Measurements from ENCODE around the gene CROCC2. TPM values are rescaled to one million over a fixed set of nuclear protein-coding genes. Genes with fewer than 3 reads are reported as not detected.

Gene CROCC2
- total and polyA plus RNA-seq, 9 donors, result 0.04 to 0.50 (median 0.21) TPM; not detected in 1

DNA sequence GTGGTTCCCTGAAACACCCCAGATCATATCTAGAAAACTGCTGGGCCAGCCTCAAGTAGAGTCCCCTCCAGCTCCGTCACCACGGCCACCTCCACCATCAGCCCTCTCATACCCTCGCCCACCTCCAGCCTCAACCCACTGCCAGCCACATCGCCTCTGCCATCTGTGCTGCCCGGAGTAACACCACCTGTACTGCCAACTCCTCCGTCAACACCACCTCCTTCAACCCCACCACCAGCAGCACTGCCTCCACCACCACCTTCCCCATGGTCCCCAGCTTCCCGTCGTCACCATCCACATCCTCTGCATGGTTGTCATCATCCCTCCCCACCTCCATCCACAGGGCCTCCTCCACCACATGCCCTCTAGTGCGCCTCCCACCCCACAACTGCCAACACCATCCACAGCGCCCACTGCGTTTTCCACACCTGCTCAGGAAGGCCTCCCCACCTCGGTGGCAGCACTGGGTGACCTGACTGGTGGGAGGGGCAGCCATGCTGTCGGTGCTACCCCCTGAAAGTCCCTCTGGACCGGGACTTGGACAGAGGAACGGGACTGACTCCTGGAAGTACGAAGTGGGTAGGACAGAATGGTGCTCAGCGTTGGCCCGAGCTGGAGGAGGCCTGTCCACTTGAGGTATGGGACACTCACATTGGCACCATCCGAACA lies 93.9 kb downstream of the CROCC2 start:
- H3K4me1 ChIP-seq (ENCODE audit: control insufficient read depth, insufficient read depth, low read length), result peaks cover 36% of the 10 kb centered on the region

DNA sequence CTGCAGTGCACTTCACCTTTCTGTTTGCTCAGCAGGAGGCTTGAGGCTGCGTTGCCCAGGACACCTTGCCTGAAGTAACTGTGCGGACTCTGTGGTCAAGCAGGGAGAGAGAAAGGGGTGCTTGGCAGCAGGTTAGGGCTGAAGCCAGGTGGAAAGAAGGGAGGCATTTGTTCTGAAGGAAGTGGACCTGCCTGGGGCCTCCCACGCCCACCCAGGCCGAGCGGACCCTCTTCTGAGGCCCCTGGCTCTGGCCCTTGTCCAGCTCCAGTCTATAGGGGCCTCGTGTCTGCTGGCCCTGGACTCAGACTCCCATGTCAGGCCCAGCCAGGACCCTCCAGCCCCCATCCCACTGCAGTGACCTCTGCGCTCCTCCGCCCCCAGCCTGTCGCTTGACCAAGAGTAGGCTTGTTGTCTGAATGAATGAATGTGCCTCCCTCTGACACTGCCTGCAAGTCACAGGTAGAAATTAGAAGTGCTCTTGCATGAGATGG lies 94.7 kb downstream of the CROCC2 start:
- Histone ChIP-seq H3K4me1 (ENCODE audit: control insufficient read depth, insufficient read depth, low read length) (peaks cover 28% of the 10 kb centered on the region), H3K27me3 (ENCODE audit: control insufficient read depth, insufficient read depth, low read length) (peaks cover 30% of the 10 kb centered on the region), H3K9me3 (replicated peaks; ENCODE audit: control insufficient read depth, low read depth, low read length) (peaks cover 20% of the 10 kb centered on the region), H3K27ac (ENCODE audit: low read length) (no peak overlapping the region), H3K4me3 (ENCODE audit: low read length) (no peak overlapping the region), H3K36me3 (ENCODE audit: control insufficient read depth, insufficient read depth, low read length) (no peaks in the 10 kb centered on the region)
- no peak for DNase-seq
- 79% methylated on average over 5 of the region's 9 CpGs for WGBS (ENCODE audit: insufficient coverage)

More for the DNA sequence above, 93.9 kb downstream of the CROCC2 start:
- H3K36me3 ChIP-seq (ENCODE audit: control insufficient read depth, insufficient read depth, low read length), result no peaks in the 10 kb centered on the region
- DNase-seq, result no peak
- no peak overlapping the region for H3K27ac ChIP-seq (ENCODE audit: low read length)
- no peak overlapping the region for H3K4me3 ChIP-seq (ENCODE audit: low read length)
- peaks cover 30% of the 10 kb centered on the region for H3K27me3 ChIP-seq (ENCODE audit: control insufficient read depth, insufficient read depth, low read length)
- peaks cover 14% of the 10 kb centered on the region for H3K9me3 ChIP-seq (replicated peaks; ENCODE audit: control insufficient read depth, low read depth, low read length)
- WGBS (ENCODE audit: insufficient coverage), result 91% methylated on average over 12 of the region's 19 CpGs

DNA sequence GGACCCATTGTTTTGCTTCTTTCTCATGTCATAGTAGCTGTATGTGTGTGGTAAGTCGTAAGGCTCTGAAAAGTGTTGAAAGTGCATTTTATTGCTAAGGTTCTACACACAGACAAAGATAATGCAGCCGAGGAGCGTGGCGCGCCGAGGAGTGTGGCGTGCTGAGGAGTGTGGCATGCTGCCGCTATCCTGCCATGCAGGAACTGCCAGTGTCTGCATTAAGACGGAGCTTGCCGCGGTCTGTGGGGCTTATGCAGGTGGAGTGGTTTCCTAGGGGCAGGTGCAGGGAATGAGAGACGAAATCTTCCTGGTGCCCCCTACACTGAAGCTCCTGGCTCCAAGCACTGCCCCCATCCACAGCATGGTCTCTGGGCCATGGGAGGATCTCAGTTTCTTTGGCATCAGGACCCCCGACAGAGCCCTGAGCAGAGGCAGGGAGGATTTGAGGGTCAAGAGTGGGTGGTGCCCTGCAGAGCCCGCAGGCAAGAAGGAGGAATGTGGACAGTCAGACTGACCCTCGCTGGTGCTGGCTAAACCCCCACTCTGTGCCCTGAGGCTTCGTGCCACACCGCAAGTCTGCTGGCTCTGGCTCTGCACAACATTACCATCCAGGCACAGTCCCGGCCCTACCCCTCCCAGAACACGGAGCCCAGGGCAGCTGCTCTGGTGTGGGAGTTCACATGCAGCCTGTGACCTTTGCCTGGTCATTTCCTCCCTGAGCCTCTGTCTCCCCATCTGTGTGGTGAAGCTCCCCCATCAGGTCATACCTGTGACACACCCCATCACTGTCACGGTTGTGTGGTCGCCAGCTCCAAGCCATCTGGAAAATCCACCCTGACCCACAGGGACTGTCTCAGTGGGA lies 95.5 kb downstream of the CROCC2 start:
- Histone ChIP-seq H3K27ac (ENCODE audit: low read length) (no peak overlapping the region), H3K4me1 (ENCODE audit: control insufficient read depth, insufficient read depth, low read length) (peaks cover 21% of the 10 kb centered on the region), H3K4me3 (ENCODE audit: low read length) (no peak overlapping the region), H3K9me3 (replicated peaks; ENCODE audit: control insufficient read depth, low read depth, low read length) (peaks cover 20% of the 10 kb centered on the region), H3K36me3 (ENCODE audit: control insufficient read depth, insufficient read depth, low read length) (no peaks in the 10 kb centered on the region), H3K27me3 (ENCODE audit: control insufficient read depth, insufficient read depth, low read length) (peaks cover 30% of the 10 kb centered on the region)
- no peak for DNase-seq
- WGBS (ENCODE audit: insufficient coverage), result 82% methylated on average over 13 of the region's 21 CpGs

DNA sequence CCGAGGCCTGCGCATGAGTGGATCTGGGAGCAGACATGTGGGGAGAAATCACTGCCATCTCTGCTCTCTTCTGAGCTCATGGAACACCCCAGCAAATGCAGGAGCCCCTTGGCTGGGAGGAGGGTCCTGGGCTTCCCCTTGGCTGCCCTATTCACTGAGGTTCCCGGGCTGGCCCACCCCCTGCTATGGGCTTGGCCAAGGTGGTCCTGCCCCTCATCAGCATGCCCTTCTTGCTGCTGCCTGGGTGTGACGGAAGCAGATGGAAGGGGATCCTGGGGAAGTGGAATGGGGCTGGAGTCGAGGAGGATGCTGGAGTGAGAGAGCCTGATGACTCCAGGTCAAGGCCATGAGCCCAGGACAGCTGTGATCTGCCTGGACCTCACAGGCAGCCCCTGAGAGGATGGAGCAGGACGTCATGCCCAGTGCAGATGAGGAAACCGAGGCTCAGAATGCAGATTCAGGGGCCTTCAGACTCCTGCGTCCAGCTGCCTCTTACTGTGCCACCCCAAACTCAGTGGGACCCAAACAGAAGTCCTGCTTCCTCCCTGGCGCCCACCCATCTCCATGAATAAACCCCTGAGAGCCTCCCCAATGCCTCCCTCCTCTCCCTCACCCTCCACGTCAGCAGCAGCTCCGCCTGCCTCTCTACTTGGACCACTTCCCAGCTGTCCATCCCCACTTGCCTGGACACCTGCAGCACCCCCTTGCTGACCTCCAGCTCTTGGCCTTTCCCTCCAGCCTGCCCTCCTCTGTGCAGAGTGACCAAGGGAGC lies 96.3 kb downstream of the CROCC2 start:
- Histone ChIP-seq H3K4me3 (ENCODE audit: low read length) (no peak overlapping the region), H3K27me3 (ENCODE audit: control insufficient read depth, insufficient read depth, low read length) (peaks cover 29% of the 10 kb centered on the region), H3K27ac (ENCODE audit: low read length) (no peak overlapping the region), H3K36me3 (ENCODE audit: control insufficient read depth, insufficient read depth, low read length) (no peaks in the 10 kb centered on the region), H3K9me3 (replicated peaks; ENCODE audit: control insufficient read depth, low read depth, low read length) (peaks cover 20% of the 10 kb centered on the region), H3K4me1 (ENCODE audit: control insufficient read depth, insufficient read depth, low read length) (peaks cover 13% of the 10 kb centered on the region)
- WGBS (ENCODE audit: insufficient coverage), result 72% methylated on average over 9 of the region's 11 CpGs
- no peak for DNase-seq

DNA sequence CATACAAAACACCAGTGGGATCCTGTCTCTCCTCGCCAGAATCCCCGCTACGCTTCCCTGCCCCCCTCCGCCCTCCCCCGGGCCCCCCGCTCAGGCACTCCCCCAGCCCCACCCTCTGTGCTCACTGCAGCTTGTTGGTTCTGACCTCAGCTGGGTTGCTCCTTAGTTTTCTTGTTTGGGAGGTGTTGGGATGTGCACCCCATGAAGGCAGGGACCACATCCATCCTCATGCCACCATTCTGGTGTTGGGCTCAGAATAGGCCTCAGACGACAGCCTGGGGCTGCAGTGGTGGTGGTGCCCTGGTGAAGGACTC lies 96.9 kb downstream of the CROCC2 start:
- WGBS (ENCODE audit: insufficient coverage), result 80% methylated on average over 1 of the region's 7 CpGs
- no peak for DNase-seq
- H3K4me1 ChIP-seq (ENCODE audit: control insufficient read depth, insufficient read depth, low read length), result peaks cover 7% of the 10 kb centered on the region
- H3K9me3 ChIP-seq (replicated peaks; ENCODE audit: control insufficient read depth, low read depth, low read length), result peaks cover 20% of the 10 kb centered on the region
- H3K36me3 ChIP-seq (ENCODE audit: control insufficient read depth, insufficient read depth, low read length), result no peaks in the 10 kb centered on the region
- peaks cover 24% of the 10 kb centered on the region for H3K27me3 ChIP-seq (ENCODE audit: control insufficient read depth, insufficient read depth, low read length)
- H3K4me3 ChIP-seq (ENCODE audit: low read length), result no peak overlapping the region
- H3K27ac ChIP-seq (ENCODE audit: low read length), result no peak overlapping the region

DNA sequence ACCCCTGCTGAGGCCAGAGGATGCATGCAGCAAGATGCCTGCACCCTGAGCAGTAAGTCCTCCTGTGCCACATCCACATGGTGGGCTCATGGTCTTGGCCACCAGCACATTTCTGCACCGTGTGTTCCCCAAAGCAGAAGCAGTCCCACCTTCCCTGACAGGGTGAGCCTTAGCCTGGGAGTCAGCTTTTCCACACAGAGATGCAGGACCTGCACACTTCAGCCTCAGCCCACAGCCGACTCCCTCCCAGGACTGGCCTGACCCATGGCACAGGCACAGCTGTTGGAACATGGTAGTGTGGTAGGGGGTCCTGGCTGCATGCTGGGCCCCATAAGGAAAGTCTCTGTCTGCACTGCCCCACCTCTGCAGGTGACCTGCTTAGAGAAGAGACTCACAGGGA lies 97.2 kb downstream of the CROCC2 start:
- Histone ChIP-seq H3K27me3 (ENCODE audit: control insufficient read depth, insufficient read depth, low read length) (peaks cover 20% of the 10 kb centered on the region), H3K9me3 (replicated peaks; ENCODE audit: control insufficient read depth, low read depth, low read length) (peaks cover 20% of the 10 kb centered on the region), H3K4me3 (ENCODE audit: low read length) (no peak overlapping the region), H3K4me1 (ENCODE audit: control insufficient read depth, insufficient read depth, low read length) (peaks cover 4% of the 10 kb centered on the region), H3K36me3 (ENCODE audit: control insufficient read depth, insufficient read depth, low read length) (no peaks in the 10 kb centered on the region), H3K27ac (ENCODE audit: low read length) (no peak overlapping the region)
- 100% methylated on average over 2 of the region's 2 CpGs for WGBS (ENCODE audit: insufficient coverage)
- no peak for DNase-seq

DNA sequence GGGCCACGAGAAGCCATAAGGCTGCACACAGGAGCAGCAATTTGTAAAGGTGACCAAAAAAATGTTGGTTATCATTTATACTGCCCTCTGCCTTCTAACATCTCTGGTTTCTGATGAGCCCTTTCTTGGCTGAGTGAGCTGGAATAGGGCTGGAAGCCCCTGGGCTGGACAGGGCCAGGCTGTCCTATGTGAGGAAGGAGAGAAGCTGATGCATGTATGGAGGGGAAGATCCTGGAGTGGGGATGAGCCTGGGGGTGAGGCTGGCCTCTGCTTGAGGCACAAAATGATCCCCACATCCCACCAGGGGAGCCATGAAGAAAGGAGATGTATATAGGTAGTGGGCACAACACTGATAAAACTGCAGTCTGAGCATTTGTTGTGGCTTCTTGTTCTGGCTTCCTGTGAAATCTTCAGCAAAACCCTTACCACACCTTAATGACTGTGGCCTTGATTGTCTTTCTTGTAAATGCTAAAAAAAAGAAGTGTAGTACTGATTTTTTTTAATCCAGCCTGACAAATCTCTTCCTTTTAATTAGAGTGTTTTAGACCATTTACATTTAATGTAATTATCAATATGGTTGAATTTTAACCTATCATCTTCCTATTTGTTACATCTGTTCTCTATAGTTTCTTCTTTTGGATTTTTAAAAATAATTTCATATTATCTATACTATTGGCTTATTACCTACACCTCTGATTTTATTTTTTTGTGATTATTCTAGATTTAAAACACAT lies 97.9 kb downstream of the CROCC2 start:
- H3K4me1 ChIP-seq (ENCODE audit: control insufficient read depth, insufficient read depth, low read length), result peaks cover 4% of the 10 kb centered on the region
- H3K27me3 ChIP-seq (ENCODE audit: control insufficient read depth, insufficient read depth, low read length), result peaks cover 19% of the 10 kb centered on the region
- no peaks in the 10 kb centered on the region for H3K36me3 ChIP-seq (ENCODE audit: control insufficient read depth, insufficient read depth, low read length)
- DNase-seq, result no peak
- no CpG with 5 or more reads among the region's 1 CpG for WGBS (ENCODE audit: insufficient coverage)
- H3K9me3 ChIP-seq (replicated peaks; ENCODE audit: control insufficient read depth, low read depth, low read length), result peaks cover 20% of the 10 kb centered on the region
- no peak overlapping the region for H3K4me3 ChIP-seq (ENCODE audit: low read length)
- no peak overlapping the region for H3K27ac ChIP-seq (ENCODE audit: low read length)

DNA sequence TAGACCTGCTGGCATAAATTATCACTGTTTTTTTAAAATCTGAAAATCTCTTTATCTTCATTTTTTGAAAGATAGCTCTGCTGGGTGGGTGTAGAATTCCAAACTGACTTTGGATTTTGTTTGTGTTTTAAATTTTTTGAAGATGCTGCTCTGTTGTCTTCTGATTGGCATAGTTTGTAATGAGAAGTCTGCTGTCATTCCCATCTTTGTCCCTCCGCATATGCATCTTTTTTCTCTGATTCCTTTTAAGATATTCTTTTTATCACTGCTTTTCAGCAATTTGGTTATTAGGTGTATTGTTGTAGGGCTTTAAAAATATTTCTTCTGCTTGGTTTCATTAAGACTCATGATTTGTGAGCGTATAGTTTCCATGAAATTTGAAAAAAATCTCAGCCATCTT lies 99.4 kb downstream of the CROCC2 start:
- WGBS (ENCODE audit: insufficient coverage), result no CpG with 5 or more reads among the region's 2 CpGs
- peaks cover 18% of the 10 kb centered on the region for H3K27me3 ChIP-seq (ENCODE audit: control insufficient read depth, insufficient read depth, low read length)
- no peaks in the 10 kb centered on the region for H3K36me3 ChIP-seq (ENCODE audit: control insufficient read depth, insufficient read depth, low read length)
- H3K4me1 ChIP-seq (ENCODE audit: control insufficient read depth, insufficient read depth, low read length), result peaks cover 9% of the 10 kb centered on the region
- H3K27ac ChIP-seq (ENCODE audit: low read length), result no peak overlapping the region
- H3K9me3 ChIP-seq (replicated peaks; ENCODE audit: control insufficient read depth, low read depth, low read length), result peaks cover 20% of the 10 kb centered on the region
- H3K4me3 ChIP-seq (ENCODE audit: low read length), result no peak overlapping the region
- no peak for DNase-seq

DNA sequence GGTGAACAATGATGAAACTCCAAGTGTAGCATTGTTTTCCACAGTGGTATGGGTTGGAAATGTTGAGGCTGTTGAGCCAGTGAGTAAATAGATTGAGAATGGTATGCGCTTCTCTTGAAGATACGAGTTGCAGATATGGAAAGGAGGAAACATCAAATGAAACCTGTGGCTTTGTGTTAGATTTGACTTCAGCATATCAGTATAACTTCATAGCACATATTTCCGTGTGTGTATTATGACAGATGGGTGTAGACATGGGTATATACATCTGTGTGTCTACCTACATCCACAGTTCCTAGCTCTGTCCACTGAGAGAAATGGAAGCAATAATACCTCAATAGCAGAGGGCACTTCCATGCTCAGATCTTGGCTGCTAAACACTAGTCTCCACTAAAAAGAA lies 100.3 kb downstream of the CROCC2 start:
- H3K36me3 ChIP-seq (ENCODE audit: control insufficient read depth, insufficient read depth, low read length), result no peaks in the 10 kb centered on the region
- no peak overlapping the region for H3K4me3 ChIP-seq (ENCODE audit: low read length)
- peaks cover 17% of the 10 kb centered on the region for H3K27me3 ChIP-seq (ENCODE audit: control insufficient read depth, insufficient read depth, low read length)
- DNase-seq, result no peak
- H3K9me3 ChIP-seq (replicated peaks; ENCODE audit: control insufficient read depth, low read depth, low read length), result peaks cover 20% of the 10 kb centered on the region
- H3K4me1 ChIP-seq (ENCODE audit: control insufficient read depth, insufficient read depth, low read length), result peaks cover 11% of the 10 kb centered on the region
- no peak overlapping the region for H3K27ac ChIP-seq (ENCODE audit: low read length)
- WGBS (ENCODE audit: insufficient coverage), result no CpG with 5 or more reads among the region's 3 CpGs

Data from muscle of leg (tissue), 11 donors.